Neural progenitor cell (in vitro differentiated cells): ENCODE data around the gene ANKMY1. TPM values are rescaled to one million over a fixed set of nuclear protein-coding genes. Genes with fewer than 3 reads are reported as not detected.

ENCODE experiments used
- DNase-seq: peaks from one replicate; pipeline ENCODE4 v3.0.0-alpha.2; 2016; ENCODE audit warnings: low spot score
- H2AFZ ChIP-seq: fragments of 200-600 bp; sonication (generic); replicated peaks from 2 replicates; pipeline ENCODE4 v1.6.1; 2016; ENCODE audit warnings: antibody characterized with exemption
- H3F3A ChIP-seq: fragments of 200-600 bp; sonication (generic); 2 replicates; pipeline ENCODE4 v1.6.1; 2016; ENCODE audit warnings: antibody characterized with exemption, low read depth
- H3K27ac ChIP-seq: fragments of 200-600 bp; sonication (generic); 2 replicates; pipeline ENCODE4 v1.5.1; 2016; ENCODE audit warnings: mild to moderate bottlenecking
- H3K27me3 ChIP-seq: fragments of 200-600 bp; sonication (generic); 2 replicates; pipeline ENCODE4 v1.6.1; 2016; ENCODE audit warnings: mild to moderate bottlenecking, moderate library complexity
- H3K36me3 ChIP-seq: fragments of 200-600 bp; sonication (generic); 2 replicates; pipeline ENCODE4 v1.5.1; 2016
- H3K4me1 ChIP-seq: fragments of 200-600 bp; sonication (generic); 2 replicates; pipeline ENCODE4 v1.6.1; 2016; ENCODE audit warnings: mixed run types
- H3K4me2 ChIP-seq: fragments of 200-600 bp; sonication (generic); 2 replicates; pipeline ENCODE4 v1.6.1; 2016
- H3K4me3 ChIP-seq: fragments of 200-600 bp; sonication (generic); 2 replicates; pipeline ENCODE4 v1.5.1; 2016
- H3K79me2 ChIP-seq: fragments of 200-600 bp; sonication (generic); 2 replicates; pipeline ENCODE4 v1.6.1; 2016; ENCODE audit warnings: low read depth
- H3K9ac ChIP-seq: fragments of 200-600 bp; sonication (generic); 2 replicates; pipeline ENCODE4 v1.6.1; 2016
- H3K9me3 ChIP-seq: fragments of 200-600 bp; sonication (generic); 2 replicates; pipeline ENCODE4 v1.5.1; 2016; ENCODE audit warnings: low read depth
- H4K20me1 ChIP-seq: fragments of 200-600 bp; sonication (generic); 2 replicates; pipeline ENCODE4 v1.6.1; 2016; ENCODE audit warnings: low read depth
- H3K27ac Mint-ChIP-seq: 3 replicates; pipeline ENCODE4 v1.8.0; 2021; ENCODE audit warnings: mixed read lengths
- H3K27me3 Mint-ChIP-seq: 2 replicates; pipeline ENCODE4 v1.8.0; 2022; ENCODE audit warnings: low read depth, mild to moderate bottlenecking, inconsistent platforms, moderate library complexity, mixed read lengths; ENCODE audit not compliant: insufficient read depth
- H3K36me3 Mint-ChIP-seq: 3 replicates; pipeline ENCODE4 v1.8.0; 2021; ENCODE audit warnings: mixed read lengths
- H3K4me1 Mint-ChIP-seq: 3 replicates; pipeline ENCODE4 v1.8.0; 2021; ENCODE audit warnings: mixed read lengths
- H3K4me3 Mint-ChIP-seq: 3 replicates; pipeline ENCODE4 v1.8.0; 2021; ENCODE audit warnings: mild to moderate bottlenecking, moderate library complexity, mixed read lengths
- H3K9me3 Mint-ChIP-seq: 3 replicates; pipeline ENCODE4 v1.8.0; 2020; ENCODE audit warnings: mixed read lengths
- CTCF ChIP-seq: fragments of 200-600 bp; sonication (generic); IDR thresholded peaks from 2 replicates; pipeline ENCODE4 v1.5.1; 2017; ENCODE audit warnings: antibody characterized with exemption, mild to moderate bottlenecking
- EZH2 ChIP-seq: fragments of 200-600 bp; sonication (generic); IDR thresholded peaks from 2 replicates; pipeline ENCODE4 v1.6.1; 2017; ENCODE audit warnings: antibody characterized with exemption, mild to moderate bottlenecking, moderate library complexity
- EZH2phosphoT487 ChIP-seq: fragments of 200-600 bp; sonication (generic); IDR thresholded peaks from 2 replicates; pipeline ENCODE4 v1.6.1; 2017; ENCODE audit warnings: antibody characterized with exemption
- total RNA-seq: library from RNA; depleted of rRNA; stranded (reverse); fragments of >200 nt; gene quantifications from 2 replicates; pipeline ENCODE4 v1.2.3, GENCODE V29; 2015; ENCODE audit warnings: low replicate concordance

Gene ANKMY1
- total RNA-seq, 1 donor from 2014 or later = 4.2 TPM

DNA sequence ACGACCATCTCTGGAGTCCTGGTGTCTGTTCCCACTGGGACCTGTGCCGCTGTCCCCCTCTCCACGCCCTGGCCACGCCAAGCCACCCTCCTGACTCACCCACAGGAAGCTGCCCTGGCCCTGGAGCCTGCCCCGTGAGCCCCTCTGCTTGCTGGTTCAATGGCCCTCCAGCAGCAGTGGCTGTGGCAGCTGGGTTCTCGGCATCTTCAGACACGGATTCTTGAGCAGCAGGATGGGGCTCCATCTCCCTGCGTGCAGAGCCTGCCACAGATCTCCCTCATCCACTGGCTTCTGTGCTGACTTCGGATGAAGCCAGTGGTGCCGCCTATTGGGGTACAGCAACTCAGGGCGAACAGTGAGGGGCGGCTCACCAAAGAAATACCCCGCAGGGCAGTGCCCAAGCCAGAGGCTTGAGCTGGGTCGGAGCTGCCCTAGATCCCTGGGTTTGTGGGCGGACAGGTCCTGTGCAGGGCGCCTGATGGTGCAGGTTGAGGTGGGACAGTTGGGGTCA, 42.7 kb upstream of the ANKMY1 start:
- Mint-ChIP-seq H3K27me3 (no peaks in the 10 kb centered on the region), H3K4me1 (peaks cover 6% of the 10 kb centered on the region), H3K9me3 (no peaks in the 10 kb centered on the region), H3K27ac (no peak overlapping the region), H3K4me3 (no peak overlapping the region), H3K36me3 (peaks cover 3% of the 10 kb centered on the region)
- no peak overlapping the region for H3K4me3 ChIP-seq
- TF ChIP-seq EZH2phosphoT487 (no peak), CTCF (no peak)
- no peak overlapping the region for H3K9ac ChIP-seq
- no peak overlapping the region for H3K4me2 ChIP-seq
- no peak overlapping the region for H2AFZ ChIP-seq
- no peaks in the 10 kb centered on the region for H3K36me3 ChIP-seq
- H3K9me3 ChIP-seq = no peaks in the 10 kb centered on the region
- no peak overlapping the region for H3K27ac ChIP-seq
- no peaks in the 10 kb centered on the region for H3K4me1 ChIP-seq
- DNase-seq = no peak
- no peaks in the 10 kb centered on the region for H3K79me2 ChIP-seq
- no peaks in the 10 kb centered on the region for H3F3A ChIP-seq
- H3K27me3 ChIP-seq = no peaks in the 10 kb centered on the region
- peaks cover 5% of the 10 kb centered on the region for H4K20me1 ChIP-seq

- no peaks in the 10 kb centered on the region for H3K4me1 Mint-ChIP-seq
- peaks cover 5% of the 10 kb centered on the region for H4K20me1 ChIP-seq
- no peaks in the 10 kb centered on the region for H3K4me1 ChIP-seq
- no peaks in the 10 kb centered on the region for H3K9me3 Mint-ChIP-seq
- H3K4me3 Mint-ChIP-seq = no peak overlapping the region
- no peak overlapping the region for H3K4me2 ChIP-seq
- TF ChIP-seq EZH2phosphoT487 (no peak), EZH2 (no peak), CTCF (no peak)
- H3K27ac Mint-ChIP-seq = no peak overlapping the region
- no peak for DNase-seq
- H3K27me3 Mint-ChIP-seq = no peaks in the 10 kb centered on the region
- H3K27me3 ChIP-seq = no peaks in the 10 kb centered on the region
- no peaks in the 10 kb centered on the region for H3F3A ChIP-seq
- H3K9me3 ChIP-seq = no peaks in the 10 kb centered on the region
- H3K9ac ChIP-seq = no peak overlapping the region
- no peaks in the 10 kb centered on the region for H3K79me2 ChIP-seq
- no peak overlapping the region for H3K27ac ChIP-seq
- no peak overlapping the region for H2AFZ ChIP-seq
- no peak overlapping the region for H3K4me3 ChIP-seq
- no peaks in the 10 kb centered on the region for H3K36me3 ChIP-seq
- H3K36me3 Mint-ChIP-seq = peaks cover 3% of the 10 kb centered on the region
Observed at GRCh38 chr2:240599141-240599583, 41.4 kb upstream of the ANKMY1 start.

DNA sequence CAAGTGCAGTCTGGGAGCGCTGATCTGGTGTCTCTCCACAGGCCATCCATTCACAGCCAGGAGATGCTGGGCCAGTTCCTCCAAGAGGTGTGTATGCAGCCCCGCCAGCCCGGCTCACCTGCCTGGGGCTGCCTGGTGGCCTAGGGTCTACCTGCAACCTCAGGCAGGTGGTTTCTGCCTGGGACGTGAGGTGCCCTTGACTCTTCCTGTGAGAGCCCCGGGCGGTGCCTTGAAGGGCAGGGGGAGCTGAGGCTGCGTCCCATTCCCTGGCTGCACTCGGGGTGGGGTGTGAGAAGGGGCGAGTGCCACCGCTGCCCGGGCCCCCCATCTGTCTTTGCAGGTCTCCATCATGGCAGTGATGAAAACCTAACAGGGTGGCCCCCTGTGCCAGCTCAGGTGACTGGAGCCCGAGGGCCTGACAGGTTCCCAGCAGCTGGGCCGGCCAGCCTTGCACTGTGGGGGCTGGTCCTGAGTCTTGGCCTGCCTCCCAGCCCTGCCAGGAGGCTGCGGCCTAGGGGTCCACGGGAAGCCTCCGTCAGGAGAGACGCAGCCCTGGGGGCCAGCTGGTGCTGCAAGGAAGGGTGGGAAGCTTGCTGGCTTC, 40.6 kb upstream of the ANKMY1 start:
- Histone ChIP-seq H3F3A (no peaks in the 10 kb centered on the region), H3K9ac (no peak overlapping the region), H3K4me3 (no peak overlapping the region), H3K4me1 (no peaks in the 10 kb centered on the region), H3K36me3 (no peaks in the 10 kb centered on the region), H3K27me3 (no peaks in the 10 kb centered on the region), H2AFZ (no peak overlapping the region), H4K20me1 (peaks cover 8% of the 10 kb centered on the region), H3K79me2 (no peaks in the 10 kb centered on the region), H3K4me2 (no peak overlapping the region), H3K9me3 (no peaks in the 10 kb centered on the region), H3K27ac (no peak overlapping the region)
- Mint-ChIP-seq H3K4me3 (no peak overlapping the region), H3K4me1 (no peaks in the 10 kb centered on the region), H3K27ac (no peak overlapping the region), H3K9me3 (no peaks in the 10 kb centered on the region), H3K36me3 (peaks cover 3% of the 10 kb centered on the region), H3K27me3 (no peaks in the 10 kb centered on the region)
- no peak for DNase-seq
- TF ChIP-seq CTCF (no peak), EZH2 (no peak), EZH2phosphoT487 (no peak)
